Fibroblast of villous mesenchyme (primary cell): Measurements from ENCODE around the gene KAT2B. TPM values are rescaled to one million over a fixed set of nuclear protein-coding genes. Genes with fewer than 3 reads are reported as not detected.

Experiments used
- DNase-seq: peaks from one replicate; pipeline ENCODE4 v3.0.0-alpha.2; 2010; ENCODE audit warnings: low read depth
- H3K4me3 ChIP-seq: 2 replicates; pipeline ENCODE4 v1.5.1; 2011; ENCODE audit warnings: low read depth, mild to moderate bottlenecking, low read length
- total RNA-seq: library from RNA; depleted of rRNA; stranded (reverse); fragments of >200 nt; gene quantifications from 2 replicates; pipeline ENCODE4 v1.2.3, GENCODE V29; 2012
- TF ChIP-seq, protein P1 (sequence below): IDR thresholded peaks from 2 replicates; pipeline ENCODE4 v1.5.1; 2012; ENCODE audit warnings: low read depth, mild to moderate bottlenecking, low read length; ENCODE audit not compliant: insufficient read depth

Gene KAT2B
- total RNA-seq, 1 donor: 12.5 TPM

DNA sequence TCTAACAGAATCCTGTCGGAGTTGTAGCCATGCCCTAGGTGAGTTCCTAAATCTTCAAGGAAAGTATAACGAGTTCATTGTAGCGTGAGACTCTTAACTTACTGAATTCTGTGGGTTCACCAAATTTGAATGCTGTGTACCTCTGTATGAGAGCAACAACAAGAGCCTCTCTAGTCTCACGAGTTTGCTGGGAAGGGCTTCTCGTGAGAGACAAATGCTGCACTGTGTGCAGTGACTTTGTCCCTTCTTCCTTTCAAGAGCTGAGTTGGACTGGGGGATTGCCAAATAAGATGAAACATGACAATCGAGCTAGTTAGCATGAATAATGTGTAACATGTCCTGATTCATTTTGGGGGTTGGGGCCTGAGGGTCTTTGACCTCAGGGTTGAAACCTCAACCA lies 32.2 kb downstream of the KAT2B start:
- DNase-seq: no peak
- no peak overlapping the region for H3K4me3 ChIP-seq
- TF ChIP-seq, protein P1, sequence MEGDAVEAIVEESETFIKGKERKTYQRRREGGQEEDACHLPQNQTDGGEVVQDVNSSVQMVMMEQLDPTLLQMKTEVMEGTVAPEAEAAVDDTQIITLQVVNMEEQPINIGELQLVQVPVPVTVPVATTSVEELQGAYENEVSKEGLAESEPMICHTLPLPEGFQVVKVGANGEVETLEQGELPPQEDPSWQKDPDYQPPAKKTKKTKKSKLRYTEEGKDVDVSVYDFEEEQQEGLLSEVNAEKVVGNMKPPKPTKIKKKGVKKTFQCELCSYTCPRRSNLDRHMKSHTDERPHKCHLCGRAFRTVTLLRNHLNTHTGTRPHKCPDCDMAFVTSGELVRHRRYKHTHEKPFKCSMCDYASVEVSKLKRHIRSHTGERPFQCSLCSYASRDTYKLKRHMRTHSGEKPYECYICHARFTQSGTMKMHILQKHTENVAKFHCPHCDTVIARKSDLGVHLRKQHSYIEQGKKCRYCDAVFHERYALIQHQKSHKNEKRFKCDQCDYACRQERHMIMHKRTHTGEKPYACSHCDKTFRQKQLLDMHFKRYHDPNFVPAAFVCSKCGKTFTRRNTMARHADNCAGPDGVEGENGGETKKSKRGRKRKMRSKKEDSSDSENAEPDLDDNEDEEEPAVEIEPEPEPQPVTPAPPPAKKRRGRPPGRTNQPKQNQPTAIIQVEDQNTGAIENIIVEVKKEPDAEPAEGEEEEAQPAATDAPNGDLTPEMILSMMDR: no peak

DNA sequence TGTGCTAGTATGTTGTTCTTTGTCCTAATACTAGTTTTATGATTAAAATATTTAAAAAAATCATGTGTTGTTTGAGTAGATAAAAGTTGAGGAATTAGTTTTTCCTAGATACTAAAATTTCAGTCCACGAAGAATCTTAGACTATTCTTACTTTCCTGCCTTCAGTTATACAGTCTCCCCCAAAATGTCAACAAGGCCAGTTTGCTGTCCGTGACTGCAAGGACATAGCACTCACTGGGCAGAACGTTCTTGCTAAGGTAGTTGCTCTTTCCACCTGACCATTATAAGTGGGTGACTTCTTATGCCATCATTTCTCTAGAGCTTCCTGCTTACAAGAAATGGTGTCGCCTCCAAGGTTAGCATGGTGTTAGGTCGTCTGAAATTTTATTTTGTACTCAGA lies 32.8 kb downstream of the KAT2B start:
- H3K4me3 ChIP-seq: no peak overlapping the region
- TF ChIP-seq, protein P1: no peak
- DNase-seq: no peak

DNA sequence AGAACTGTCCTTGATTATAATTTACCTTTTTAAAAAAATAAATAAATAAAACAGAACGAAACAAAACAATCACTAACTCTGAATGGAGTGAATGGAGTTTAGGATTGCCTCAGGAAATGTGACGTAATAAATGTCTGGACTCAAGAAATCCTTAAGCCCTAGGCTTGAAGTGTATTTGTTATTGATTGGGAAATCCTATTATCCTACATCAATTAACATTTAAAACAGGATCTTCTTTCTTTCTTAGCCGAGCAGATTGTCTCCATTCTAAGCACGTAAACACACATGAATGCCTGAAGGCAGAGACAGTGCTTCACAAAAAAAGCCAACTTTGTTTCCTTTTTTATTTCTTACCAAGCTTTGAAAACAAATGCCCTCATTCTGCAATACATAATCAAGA lies 33.4 kb downstream of the KAT2B start:
- TF ChIP-seq, protein P1: no peak
- DNase-seq: peak; percentile 62

DNA sequence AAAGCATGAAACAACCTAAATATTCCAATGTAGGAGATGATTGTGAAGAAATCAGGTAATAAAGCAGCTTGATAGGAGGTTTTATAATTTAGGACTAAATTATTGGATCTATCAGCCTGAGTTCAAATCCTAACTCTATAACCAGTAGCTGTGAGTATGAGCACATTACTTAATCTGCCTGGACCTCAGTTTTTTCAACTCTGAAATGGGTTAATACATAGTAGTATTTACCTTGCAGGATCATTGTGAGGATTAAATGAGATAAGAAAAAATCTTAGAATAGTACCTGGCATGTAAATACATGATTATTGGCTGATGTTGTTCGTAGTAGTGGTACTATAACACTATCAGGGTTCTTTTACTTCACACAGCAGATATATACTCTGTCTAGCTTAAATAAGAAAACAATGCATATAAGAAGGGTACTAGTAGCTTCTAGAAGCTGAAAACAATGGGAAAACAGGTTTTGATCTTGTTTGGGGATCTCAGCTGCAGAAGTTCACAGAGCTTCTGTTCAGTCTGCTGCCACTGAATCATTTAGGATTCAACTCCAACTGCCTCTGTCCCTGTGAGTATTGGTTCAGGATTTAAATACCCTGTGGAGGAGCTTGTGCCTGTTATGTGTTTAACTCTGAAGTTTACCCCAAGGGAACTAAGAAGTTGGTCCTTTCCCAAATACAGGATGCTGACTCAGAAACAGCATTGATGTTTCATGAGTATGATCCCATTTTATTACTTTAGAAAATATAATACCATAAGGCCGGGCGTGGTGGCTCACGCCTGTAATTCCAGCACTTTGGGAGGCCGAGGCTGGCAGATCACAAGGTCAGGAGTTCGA lies 34.2 kb downstream of the KAT2B start:
- TF ChIP-seq, protein P1: no peak

More for the DNA sequence above, 33.4 kb downstream of the KAT2B start:
- H3K4me3 ChIP-seq: no peak overlapping the region

DNA sequence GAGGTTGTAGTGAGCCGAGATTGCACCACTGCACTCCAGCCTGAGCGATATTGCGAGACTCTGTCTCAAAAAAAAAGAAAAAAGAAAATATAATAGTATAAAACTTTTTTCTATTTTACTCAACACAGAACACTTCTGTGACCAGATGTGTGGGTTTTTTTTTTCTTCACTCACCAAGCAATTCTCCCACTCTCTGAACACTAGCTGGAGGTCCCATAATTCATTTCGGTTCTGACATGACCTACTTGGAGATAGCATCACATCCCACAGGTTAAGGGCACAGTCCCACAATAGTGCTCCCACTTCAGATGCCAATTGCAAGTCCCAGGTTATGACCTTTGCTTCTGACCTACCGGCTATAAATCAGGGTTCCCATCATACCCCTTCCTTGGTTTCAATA lies 35.0 kb downstream of the KAT2B start:
- no peak for DNase-seq
- TF ChIP-seq, protein P1: no peak
- no peak overlapping the region for H3K4me3 ChIP-seq

More for the DNA sequence above, 34.2 kb downstream of the KAT2B start:
- DNase-seq: peak; percentile 52
- no peak overlapping the region for H3K4me3 ChIP-seq

DNA sequence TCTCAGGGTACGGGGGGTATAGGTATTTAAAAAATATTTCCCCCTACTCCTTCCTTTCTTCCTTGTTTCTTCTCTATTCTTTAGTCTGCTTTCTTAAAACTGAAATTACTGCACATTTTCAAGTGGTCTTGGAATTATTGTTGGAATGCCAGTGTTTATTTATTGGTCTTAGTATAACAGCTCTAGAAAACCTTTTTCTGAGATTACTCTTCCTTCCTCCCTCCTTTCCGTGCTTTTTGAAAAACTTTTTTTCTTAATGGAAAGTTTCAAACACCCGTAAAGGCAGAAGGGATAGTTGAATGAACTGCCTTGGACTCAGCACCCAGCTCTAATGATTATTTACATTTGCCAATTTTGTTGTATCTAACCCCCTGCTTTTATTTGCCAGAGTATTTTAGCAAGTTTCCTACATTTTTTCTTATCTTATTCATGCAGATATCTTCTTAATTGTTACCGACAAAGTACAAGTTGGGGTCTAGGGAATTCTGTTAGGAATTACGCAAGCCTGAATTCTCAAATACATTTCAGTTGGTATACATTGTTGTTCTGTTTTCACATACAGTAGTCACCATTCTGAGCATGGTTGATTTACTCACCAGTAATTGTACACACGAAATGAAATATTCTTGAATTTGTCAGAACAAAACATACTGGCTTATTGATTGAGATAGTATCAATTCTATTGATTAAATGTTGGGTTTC lies 36.2 kb downstream of the KAT2B start:
- TF ChIP-seq, protein P1: no peak
- no peak for DNase-seq
- H3K4me3 ChIP-seq: no peak overlapping the region
